Activated CD4-positive, alpha-beta T cell treated with anti-CD3 and anti-CD28 coated beads, Interleukin-2, amount 10 ng/mL, durations not matched to agents 24 days and 14 days (primary cell): ENCODE results near the gene VEPH1. TPM values are rescaled to one million over a fixed set of nuclear protein-coding genes. Genes with fewer than 3 reads are reported as not detected.

Experiments
- DNase-seq: peaks from one replicate; pipeline ENCODE4 v3.0.0; 2022
- H3K27ac Mint-ChIP-seq: one replicate; pipeline ENCODE4 v1.8.0; 2022; ENCODE audit warnings: mild to moderate bottlenecking, mixed read lengths
- H3K27me3 Mint-ChIP-seq: one replicate; pipeline ENCODE4 v1.8.0; 2022; ENCODE audit warnings: mixed read lengths
- H3K36me3 Mint-ChIP-seq: one replicate; pipeline ENCODE4 v1.8.0; 2022; ENCODE audit warnings: low read depth, mild to moderate bottlenecking, mixed read lengths
- H3K4me1 Mint-ChIP-seq: one replicate; pipeline ENCODE4 v1.8.0; 2021; ENCODE audit warnings: mixed read lengths
- H3K4me3 Mint-ChIP-seq: one replicate; pipeline ENCODE4 v1.8.0; 2022; ENCODE audit warnings: mild to moderate bottlenecking, moderate library complexity, mixed read lengths
- H3K9me3 Mint-ChIP-seq: one replicate; pipeline ENCODE4 v1.8.0; 2021; ENCODE audit warnings: mixed read lengths
- intact Hi-C: fragments of 100-400 bp; cut with micrococcal nuclease; formaldehyde crosslinking; loops from one replicate; pipeline ENCODE4 v1.15.1; 2023
- total RNA-seq: library from RNA; stranded (reverse); gene quantifications from 2 replicates; pipeline ENCODE4 v1.2.3, GENCODE V29; 2022

VEPH1 gene
- total RNA-seq, 1 donor from 2014 or later: not detected

GRCh38 chr3:157513585-157513984 lies 10.4 kb upstream of the VEPH1 start:
- Mint-ChIP-seq H3K27me3 (peaks cover under 1% of the 10 kb centered on the region), H3K4me3 (no peak overlapping the region), H3K36me3 (no peaks in the 10 kb centered on the region), H3K27ac (no peak overlapping the region), H3K9me3 (no peaks in the 10 kb centered on the region), H3K4me1 (no peaks in the 10 kb centered on the region)
- intact Hi-C loops: no loop called here
- no peak for DNase-seq

GRCh38 chr3:157512534-157512933 lies 9.3 kb upstream of the VEPH1 start:
- peaks cover 3% of the 10 kb centered on the region for H3K27me3 Mint-ChIP-seq
- intact Hi-C loops: no loop called here
- DNase-seq: no peak
- H3K27ac Mint-ChIP-seq: no peak overlapping the region
- H3K4me1 Mint-ChIP-seq: no peaks in the 10 kb centered on the region
- H3K9me3 Mint-ChIP-seq: no peaks in the 10 kb centered on the region
- H3K4me3 Mint-ChIP-seq: no peak overlapping the region
- no peaks in the 10 kb centered on the region for H3K36me3 Mint-ChIP-seq

- H3K27me3 Mint-ChIP-seq: peaks cover 3% of the 10 kb centered on the region
- H3K9me3 Mint-ChIP-seq: no peaks in the 10 kb centered on the region
- H3K27ac Mint-ChIP-seq: no peak overlapping the region
- no peaks in the 10 kb centered on the region for H3K4me1 Mint-ChIP-seq
- H3K36me3 Mint-ChIP-seq: no peaks in the 10 kb centered on the region
- intact Hi-C loops: no loop called here
- H3K4me3 Mint-ChIP-seq: no peak overlapping the region
- no peak for DNase-seq
Measured at GRCh38 chr3:157508461-157508860, 5.2 kb upstream of the VEPH1 start.

- peaks cover 2% of the 10 kb centered on the region for H3K4me1 Mint-ChIP-seq
Measured at GRCh38 chr3:157501863-157502262, 1.4 kb downstream of the VEPH1 start.

GRCh38 chr3:157500232-157500631 lies 3.0 kb downstream of the VEPH1 start:
- H3K27ac Mint-ChIP-seq: no peak overlapping the region
- H3K36me3 Mint-ChIP-seq: no peaks in the 10 kb centered on the region
- DNase-seq: no peak
- H3K4me1 Mint-ChIP-seq: peaks cover 2% of the 10 kb centered on the region
- no peak overlapping the region for H3K4me3 Mint-ChIP-seq
- intact Hi-C loops: no loop called here
- no peaks in the 10 kb centered on the region for H3K9me3 Mint-ChIP-seq
- peaks cover 37% of the 10 kb centered on the region for H3K27me3 Mint-ChIP-seq

More at GRCh38 chr3:157501863-157502262, 1.4 kb downstream of the VEPH1 start:
- peaks cover 37% of the 10 kb centered on the region for H3K27me3 Mint-ChIP-seq
- DNase-seq: no peak
- H3K27ac Mint-ChIP-seq: no peak overlapping the region
- H3K9me3 Mint-ChIP-seq: no peaks in the 10 kb centered on the region
- H3K36me3 Mint-ChIP-seq: no peaks in the 10 kb centered on the region
- H3K4me3 Mint-ChIP-seq: no peak overlapping the region
- intact Hi-C loops: no loop called here

GRCh38 chr3:157499342-157499963 lies 3.8 kb downstream of the VEPH1 start:
- intact Hi-C loops: loop anchor here (10.0 kb wide), 1 partner anchor 295 kb away; no protein-coding TSS in a partner anchor
- H3K4me1 Mint-ChIP-seq: peaks cover 2% of the 10 kb centered on the region
- H3K27ac Mint-ChIP-seq: no peak overlapping the region
- H3K9me3 Mint-ChIP-seq: no peaks in the 10 kb centered on the region
- no peak overlapping the region for H3K4me3 Mint-ChIP-seq
- H3K36me3 Mint-ChIP-seq: no peaks in the 10 kb centered on the region
- peaks cover 40% of the 10 kb centered on the region for H3K27me3 Mint-ChIP-seq
- DNase-seq: no peak

- Mint-ChIP-seq H3K27ac (no peak overlapping the region), H3K27me3 (peaks cover 42% of the 10 kb centered on the region), H3K9me3 (no peaks in the 10 kb centered on the region), H3K4me3 (no peak overlapping the region), H3K4me1 (peaks cover 2% of the 10 kb centered on the region), H3K36me3 (no peaks in the 10 kb centered on the region)
- intact Hi-C loops: loop anchor here (10.0 kb wide), 1 partner anchor 294 kb away; no protein-coding TSS in a partner anchor
- DNase-seq: no peak
Measured at GRCh38 chr3:157498371-157498770, 4.8 kb downstream of the VEPH1 start.

GRCh38 chr3:157495846-157496245 lies 7.4 kb downstream of the VEPH1 start:
- Mint-ChIP-seq H3K4me1 (peaks cover 2% of the 10 kb centered on the region), H3K36me3 (no peaks in the 10 kb centered on the region), H3K27me3 (peaks cover 43% of the 10 kb centered on the region), H3K27ac (no peak overlapping the region), H3K4me3 (no peak overlapping the region), H3K9me3 (no peaks in the 10 kb centered on the region)
- intact Hi-C loops: loop anchor here (10.0 kb wide), 1 partner anchor 291 kb away; no protein-coding TSS in a partner anchor
- DNase-seq: no peak

- H3K36me3 Mint-ChIP-seq: no peaks in the 10 kb centered on the region
- no peak overlapping the region for H3K4me3 Mint-ChIP-seq
- no peak overlapping the region for H3K27ac Mint-ChIP-seq
- H3K4me1 Mint-ChIP-seq: peaks cover 2% of the 10 kb centered on the region
- H3K27me3 Mint-ChIP-seq: peaks cover 34% of the 10 kb centered on the region
- H3K9me3 Mint-ChIP-seq: no peaks in the 10 kb centered on the region
- intact Hi-C loops: loop anchor here (10.0 kb wide), 1 partner anchor 290 kb away; no protein-coding TSS in a partner anchor
- DNase-seq: no peak
Measured at GRCh38 chr3:157494581-157495281, 8.5 kb downstream of the VEPH1 start.

GRCh38 chr3:157493627-157494550 lies 9.3 kb downstream of the VEPH1 start:
- Mint-ChIP-seq H3K4me3 (no peak overlapping the region), H3K27ac (no peak overlapping the region), H3K36me3 (no peaks in the 10 kb centered on the region), H3K9me3 (no peaks in the 10 kb centered on the region), H3K4me1 (no peaks in the 10 kb centered on the region), H3K27me3 (peaks cover 26% of the 10 kb centered on the region)
- DNase-seq: no peak
- intact Hi-C loops: loop anchor here (10.0 kb wide), 1 partner anchor 289 kb away; no protein-coding TSS in a partner anchor

GRCh38 chr3:157491136-157491535 lies 12.1 kb downstream of the VEPH1 start:
- intact Hi-C loops: loop anchor here (10.0 kb wide), 1 partner anchor 286 kb away; no protein-coding TSS in a partner anchor
- no peak overlapping the region for H3K4me3 Mint-ChIP-seq
- no peak overlapping the region for H3K27ac Mint-ChIP-seq
- no peak for DNase-seq
- H3K9me3 Mint-ChIP-seq: no peaks in the 10 kb centered on the region
- no peaks in the 10 kb centered on the region for H3K36me3 Mint-ChIP-seq
- H3K27me3 Mint-ChIP-seq: peaks cover 11% of the 10 kb centered on the region
- no peaks in the 10 kb centered on the region for H3K4me1 Mint-ChIP-seq

- Mint-ChIP-seq H3K36me3 (no peaks in the 10 kb centered on the region), H3K27ac (no peak overlapping the region), H3K4me3 (no peak overlapping the region), H3K27me3 (peaks cover 8% of the 10 kb centered on the region), H3K4me1 (no peaks in the 10 kb centered on the region), H3K9me3 (no peaks in the 10 kb centered on the region)
- intact Hi-C loops: no loop called here
- DNase-seq: no peak
Measured at GRCh38 chr3:157488144-157488543, 15.1 kb downstream of the VEPH1 start.

GRCh38 chr3:157487339-157487738 lies 15.9 kb downstream of the VEPH1 start:
- intact Hi-C loops: no loop called here
- Mint-ChIP-seq H3K27me3 (peaks cover 8% of the 10 kb centered on the region), H3K4me1 (no peaks in the 10 kb centered on the region), H3K27ac (no peak overlapping the region), H3K36me3 (no peaks in the 10 kb centered on the region), H3K9me3 (no peaks in the 10 kb centered on the region), H3K4me3 (no peak overlapping the region)
- DNase-seq: no peak
